ENCODE measurements around the gene NFATC1.
"Not testable (repeated sequence)": the region's sequence is repeated elsewhere in the genome, so short reads cannot be mapped to it uniquely, and the experiment has no call there.

NFATC1 gene

GRCh38 chr18:79493801-79494211, 98.1 kb downstream of the NFATC1 start:
- no peak for DNase-seq

- DNase-seq = no peak
Measured at GRCh38 chr18:79494936-79495335, 99.2 kb downstream of the NFATC1 start.

GRCh38 chr18:79495591-79496071, 99.9 kb downstream of the NFATC1 start:
- DNase-seq = no peak

GRCh38 chr18:79496237-79496977, 100.7 kb downstream of the NFATC1 start:
- no peak for DNase-seq

- no peak for DNase-seq
Measured at GRCh38 chr18:79496978-79497637, 101.4 kb downstream of the NFATC1 start.

GRCh38 chr18:79497638-79498081, 101.9 kb downstream of the NFATC1 start:
- no peak for DNase-seq

- DNase-seq = no peak
Measured at GRCh38 chr18:79498662-79499061, 102.9 kb downstream of the NFATC1 start.

GRCh38 chr18:79501006-79501405, 105.3 kb downstream of the NFATC1 start:
- no peak for DNase-seq

GRCh38 chr18:79502782-79503181, 107.1 kb downstream of the NFATC1 start:
- DNase-seq = no peak

- no peak for DNase-seq
Measured at GRCh38 chr18:79503406-79503805, 107.7 kb downstream of the NFATC1 start.

- no peak for DNase-seq
Measured at GRCh38 chr18:79504034-79504433, 108.3 kb downstream of the NFATC1 start.

GRCh38 chr18:79504495-79504894, 108.8 kb downstream of the NFATC1 start:
- DNase-seq = not testable (repeated sequence)

- not testable (repeated sequence) for DNase-seq
Measured at GRCh38 chr18:79505465-79505864, 109.7 kb downstream of the NFATC1 start.

GRCh38 chr18:79506191-79507075, 110.7 kb downstream of the NFATC1 start:
- DNase-seq = no peak

- no peak for DNase-seq
Measured at GRCh38 chr18:79507076-79507545, 111.4 kb downstream of the NFATC1 start.

GRCh38 chr18:79507546-79508480, 112.1 kb downstream of the NFATC1 start:
- DNase-seq = no peak

GRCh38 chr18:79508565-79509535, 113.1 kb downstream of the NFATC1 start:
- no peak for DNase-seq

GRCh38 chr18:79509536-79509930, 113.8 kb downstream of the NFATC1 start:
- no peak for DNase-seq

- no peak for DNase-seq
Measured at GRCh38 chr18:79510046-79510685, 114.4 kb downstream of the NFATC1 start.

- no peak for DNase-seq
Measured at GRCh38 chr18:79510731-79511241, 115.1 kb downstream of the NFATC1 start.

Data from effector CD8-positive, alpha-beta T cell (primary cell).